AG04449 (cell line): ENCODE measurements around the gene KCNJ15.

Experiments used
- CTCF ChIA-PET: fragments of 350-600 bp; formaldehyde crosslinking; extraction: SDS; loops from one replicate; lab custom pipeline; 2021; ENCODE audit warnings: antibody characterized with exemption; lab: Yijun Ruan, JAX
- POLR2A ChIA-PET: fragments of 400-600, 350-600 bp; formaldehyde crosslinking; extraction: SDS; loops from one replicate; lab custom pipeline; 2020; ENCODE audit warnings: antibody characterized with exemption, inconsistent platforms; lab: Yijun Ruan, JAX
- DNase-seq: peaks from one replicate; pipeline ENCODE4 v3.0.0-alpha.2; 2010; ENCODE audit warnings: low read depth, low spot score
- H3K4me3 ChIP-seq: 2 replicates; pipeline ENCODE4 v1.5.1; 2011; ENCODE audit warnings: low read depth, mild to moderate bottlenecking, control low read depth, low read length
- TF ChIP-seq, protein P1 (sequence below): IDR thresholded peaks from one replicate; pipeline ENCODE4 v1.5.1; 2011; ENCODE audit warnings: mild to moderate bottlenecking, moderate library complexity, low read length, control low read depth, inconsistent platforms; ENCODE audit not compliant: insufficient read depth; ENCODE audit errors: missing control alignments

The KCNJ15 gene

DNA sequence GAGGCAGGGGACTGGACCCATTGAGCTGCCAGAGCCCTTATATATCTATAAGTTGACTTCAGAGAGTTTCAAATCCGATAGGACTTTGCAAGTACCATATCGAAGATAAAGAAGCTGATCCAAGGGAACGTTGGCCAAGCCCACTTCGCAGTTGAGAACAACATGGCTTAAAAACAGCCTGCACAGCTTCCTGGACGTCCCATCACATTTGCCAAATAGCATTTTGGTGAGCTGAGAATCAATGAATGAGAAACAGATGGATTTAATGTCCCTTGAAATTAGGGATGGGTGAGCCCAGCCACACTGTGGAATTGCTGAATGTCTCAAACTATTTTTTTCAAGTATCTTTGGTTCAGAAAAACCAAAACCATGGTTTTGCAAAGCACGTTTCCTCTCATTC lies 64.8 kb downstream of the KCNJ15 start:
- CTCF ChIA-PET = interaction anchor here (3.2 kb wide), 1 partner anchor 31 kb away, joined by 18 read pairs; no protein-coding TSS in a partner anchor
- POLR2A ChIA-PET = interaction anchor here (1.4 kb wide), 1 partner anchor 44 kb away, joined by 3 read pairs; no protein-coding TSS in a partner anchor
- TF ChIP-seq, protein P1, sequence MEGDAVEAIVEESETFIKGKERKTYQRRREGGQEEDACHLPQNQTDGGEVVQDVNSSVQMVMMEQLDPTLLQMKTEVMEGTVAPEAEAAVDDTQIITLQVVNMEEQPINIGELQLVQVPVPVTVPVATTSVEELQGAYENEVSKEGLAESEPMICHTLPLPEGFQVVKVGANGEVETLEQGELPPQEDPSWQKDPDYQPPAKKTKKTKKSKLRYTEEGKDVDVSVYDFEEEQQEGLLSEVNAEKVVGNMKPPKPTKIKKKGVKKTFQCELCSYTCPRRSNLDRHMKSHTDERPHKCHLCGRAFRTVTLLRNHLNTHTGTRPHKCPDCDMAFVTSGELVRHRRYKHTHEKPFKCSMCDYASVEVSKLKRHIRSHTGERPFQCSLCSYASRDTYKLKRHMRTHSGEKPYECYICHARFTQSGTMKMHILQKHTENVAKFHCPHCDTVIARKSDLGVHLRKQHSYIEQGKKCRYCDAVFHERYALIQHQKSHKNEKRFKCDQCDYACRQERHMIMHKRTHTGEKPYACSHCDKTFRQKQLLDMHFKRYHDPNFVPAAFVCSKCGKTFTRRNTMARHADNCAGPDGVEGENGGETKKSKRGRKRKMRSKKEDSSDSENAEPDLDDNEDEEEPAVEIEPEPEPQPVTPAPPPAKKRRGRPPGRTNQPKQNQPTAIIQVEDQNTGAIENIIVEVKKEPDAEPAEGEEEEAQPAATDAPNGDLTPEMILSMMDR = no peak
- H3K4me3 ChIP-seq = no peak overlapping the region
- DNase-seq = no peak

DNA sequence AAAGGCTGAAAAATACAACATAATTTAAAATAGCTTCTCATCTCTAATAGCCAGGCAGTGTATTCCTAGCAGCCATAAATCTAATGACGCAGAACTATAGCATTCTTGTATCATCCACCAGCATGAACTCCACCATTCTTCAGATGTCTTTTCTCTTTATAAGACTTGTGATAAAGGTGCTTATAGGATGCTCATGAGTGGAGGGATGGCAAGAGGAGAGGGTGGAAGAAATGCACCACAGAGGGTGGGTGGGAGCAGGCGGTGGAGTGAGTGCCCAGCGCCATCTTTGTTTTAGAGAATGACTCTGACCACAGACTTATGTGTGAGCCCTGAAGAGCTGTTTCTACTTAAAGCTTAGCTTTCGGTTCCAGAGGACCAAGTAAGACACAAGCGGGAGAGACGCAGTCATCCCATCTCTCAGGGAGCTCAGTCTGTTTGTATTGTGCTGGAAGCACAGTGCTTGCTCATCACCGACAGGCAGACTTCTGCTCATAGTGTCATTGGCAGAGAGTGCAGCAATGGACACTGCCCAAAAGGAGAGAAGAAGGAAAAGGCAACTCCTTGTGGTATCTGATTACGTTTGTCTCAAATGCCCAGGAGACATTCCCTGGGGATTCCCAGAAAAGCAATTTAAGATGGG lies 65.6 kb downstream of the KCNJ15 start:
- DNase-seq = peak; percentile 10
- ChIA-PET CTCF (interaction anchor here (1.2 to 3.7 kb wide), 4 partner anchors 15 to 103 kb away, joined by 3 to 18 read pairs (median 8); no protein-coding TSS in a partner anchor), POLR2A (interaction anchor here (0.7 to 2.2 kb wide), 3 partner anchors 16 to 45 kb away, joined by 3 to 12 read pairs (median 3); no protein-coding TSS in a partner anchor)
- TF ChIP-seq, protein P1 = no peak
- H3K4me3 ChIP-seq = no peak overlapping the region

DNA sequence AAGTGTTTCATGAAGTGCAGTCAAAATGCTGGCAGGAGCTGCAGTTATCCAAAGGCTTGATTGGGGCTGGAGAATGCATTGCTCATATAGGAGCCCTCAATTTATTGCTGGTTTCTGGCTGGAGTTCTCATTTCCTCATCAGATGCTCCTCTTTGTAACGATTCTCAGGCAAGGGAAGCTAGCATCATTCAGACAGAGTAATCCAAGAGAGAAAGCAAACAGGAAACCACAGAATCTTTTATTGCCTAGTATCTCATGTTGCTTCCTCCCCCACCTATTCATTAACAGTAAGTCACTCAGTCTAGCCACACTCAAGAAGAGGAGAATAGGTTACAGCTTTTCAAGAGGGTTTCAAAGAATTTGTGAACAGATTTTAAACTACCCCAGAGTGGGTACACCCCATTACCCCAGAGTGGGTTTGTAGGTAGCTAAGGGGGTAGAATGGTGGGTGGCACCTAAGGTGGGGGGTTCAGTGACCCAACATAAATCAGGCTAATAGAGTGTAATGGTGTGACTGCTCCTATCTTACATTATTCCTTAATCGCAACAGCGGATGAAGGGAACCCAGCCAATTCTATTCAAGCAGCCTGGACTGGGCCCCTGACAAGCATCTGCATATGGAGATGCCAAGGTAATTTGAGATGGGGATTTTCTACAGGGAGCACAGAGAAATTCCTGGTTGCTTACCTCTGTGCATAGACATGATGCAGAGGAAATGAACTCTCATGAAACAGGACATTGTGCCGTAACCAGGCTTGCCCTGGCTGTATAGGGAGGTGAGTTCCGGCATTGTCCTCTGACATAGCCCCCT lies 67.1 kb downstream of the KCNJ15 start:
- POLR2A ChIA-PET = interaction anchor here (0.6 to 2.2 kb wide), 5 partner anchors 17 to 78 kb away, joined by 4 to 12 read pairs (median 7); no protein-coding TSS in a partner anchor
- TF ChIP-seq, protein P1 = no peak
- peak; percentile 92 for DNase-seq
- CTCF ChIA-PET = interaction anchor here (0.6 to 3.7 kb wide), 10 partner anchors 9 to 741 kb away, joined by 3 to 18 read pairs (median 3); no protein-coding TSS in a partner anchor
- H3K4me3 ChIP-seq = no peak overlapping the region

DNA sequence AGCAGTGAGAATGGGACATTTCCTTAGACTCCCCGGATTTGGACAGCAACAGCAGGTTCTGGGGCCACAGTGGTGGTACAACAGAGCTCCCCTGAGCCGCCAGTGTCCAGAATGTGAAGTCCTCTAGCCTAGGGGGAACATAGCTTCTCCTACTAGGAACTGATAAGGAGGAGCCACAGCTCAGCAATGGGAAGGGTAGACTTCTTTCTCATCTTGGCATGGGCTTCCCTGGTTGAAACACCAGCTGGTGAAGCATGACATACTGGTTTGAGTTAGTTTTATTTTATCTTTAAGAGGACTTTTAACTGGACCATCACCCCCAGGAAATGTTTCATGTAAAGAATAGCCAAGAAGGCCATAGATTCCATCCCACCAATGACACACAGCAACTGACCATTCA lies 68.4 kb downstream of the KCNJ15 start:
- DNase-seq = no peak
- POLR2A ChIA-PET = interaction anchor here (1.8 to 2.1 kb wide), 2 partner anchors 18 to 27 kb away, joined by 5 to 11 read pairs; no protein-coding TSS in a partner anchor
- H3K4me3 ChIP-seq = no peak overlapping the region
- CTCF ChIA-PET = interaction anchor here (1.3 to 3.7 kb wide), 4 partner anchors 8 to 106 kb away, joined by 3 to 17 read pairs (median 8); no protein-coding TSS in a partner anchor
- TF ChIP-seq, protein P1 = no peak

DNA sequence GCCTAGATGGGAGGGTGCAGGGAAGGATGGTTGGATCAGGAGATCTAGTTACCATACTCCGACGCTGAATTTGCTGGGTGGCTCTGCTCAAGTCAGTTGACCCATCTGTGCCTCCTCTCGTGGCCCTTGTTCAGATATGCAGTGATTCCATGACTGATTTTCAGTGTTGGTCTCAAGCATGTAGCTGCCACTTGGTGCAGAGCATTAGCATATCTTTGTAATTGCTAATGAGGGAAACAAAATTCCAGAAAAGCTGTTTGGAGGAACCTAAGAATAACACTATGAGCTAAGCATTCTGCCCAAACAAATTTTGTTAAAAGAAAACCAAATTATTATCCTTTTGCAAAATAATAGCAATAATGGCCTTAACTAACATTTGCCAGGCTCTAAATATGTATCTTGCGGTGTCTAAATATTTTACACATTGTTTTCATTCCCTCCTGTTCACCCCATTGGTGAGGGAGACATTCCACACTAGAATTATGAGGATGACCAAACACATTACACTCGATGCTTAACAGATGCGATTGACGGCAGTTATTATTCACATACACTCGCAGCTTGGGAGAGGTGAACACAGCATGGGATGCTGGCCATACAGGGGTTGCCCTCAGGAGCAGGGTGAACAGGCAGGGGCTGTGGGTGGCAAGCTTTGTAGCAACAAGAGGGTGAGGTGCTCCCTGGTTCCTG lies 69.1 kb downstream of the KCNJ15 start:
- ChIA-PET POLR2A (interaction anchor here (2.1 kb wide), 1 partner anchor 19 kb away, joined by 5 read pairs; no protein-coding TSS in a partner anchor), CTCF (interaction anchor here (1.3 to 3.7 kb wide), 5 partner anchors 7 to 107 kb away, joined by 3 to 17 read pairs (median 4); no protein-coding TSS in a partner anchor)
- no peak overlapping the region for H3K4me3 ChIP-seq
- TF ChIP-seq, protein P1 = no peak
- DNase-seq = no peak
